HCT116 (cell line): ENCODE measurements around the gene ITPR2.

ENCODE experiments used
- CEBPB ChIP-seq: IDR thresholded peaks from 2 replicates; pipeline ENCODE4 v1.6.1; 2012; ENCODE audit warnings: low read depth
- EGR1 ChIP-seq: IDR thresholded peaks from 2 replicates; pipeline ENCODE4 v1.6.1; 2012; ENCODE audit warnings: low read depth
- EZH2 ChIP-seq: fragments of 200-600 bp; sonication (generic); IDR thresholded peaks from 2 replicates; pipeline ENCODE4 v1.6.1; 2017; ENCODE audit warnings: antibody characterized with exemption, mixed run types
- EZH2phosphoT487 ChIP-seq: fragments of 200-600 bp; IDR thresholded peaks from 2 replicates; pipeline ENCODE4 v1.6.1; 2018; ENCODE audit warnings: antibody characterized with exemption, borderline replicate concordance
- JUND ChIP-seq: IDR thresholded peaks from 2 replicates; pipeline ENCODE4 v1.6.1; 2012
- POLR2A ChIP-seq: IDR thresholded peaks from 2 replicates; pipeline ENCODE4 v1.7.0; 2011; ENCODE audit warnings: borderline replicate concordance; ENCODE audit not compliant: insufficient read depth, insufficient read length; ENCODE audit errors: extremely low read depth
- SIN3A ChIP-seq: IDR thresholded peaks from 2 replicates; pipeline ENCODE4 v1.6.1; 2012; ENCODE audit warnings: low read depth
- SRF ChIP-seq: IDR thresholded peaks from 2 replicates; pipeline ENCODE4 v1.6.1; 2012; ENCODE audit warnings: low read depth
- TCF7L2 ChIP-seq: IDR thresholded peaks from 2 replicates; pipeline ENCODE4 v1.7.0; 2011; ENCODE audit warnings: borderline replicate concordance, inconsistent platforms; ENCODE audit not compliant: insufficient read depth, insufficient read length; ENCODE audit errors: extremely low read depth
- ZNF274 ChIP-seq: fragments of 200-500 bp; sonication (Bioruptor generic); IDR thresholded peaks from 2 replicates; pipeline ENCODE4 v1.6.1; 2014; ENCODE audit warnings: mild to moderate bottlenecking, low read depth, low read length, inconsistent platforms
- TF ChIP-seq, protein P1 (sequence below), 3 experiments: fragments of 200-600 bp in 1 of 3; sonication (generic) in 1 of 3; IDR thresholded peaks in 2 of 3; conservative IDR thresholded peaks in 1 of 3; 2 replicates each; pipeline ENCODE4 v1.5.1; 2012 to 2017; ENCODE audit warnings: low read depth in 2 of 3, low read length in 2 of 3, antibody characterized with exemption in 1 of 3, borderline replicate concordance in 1 of 3, control low read depth in 1 of 3, mild to moderate bottlenecking in 1 of 3, mixed read lengths in 1 of 3, mixed run types in 1 of 3, moderate library complexity in 1 of 3; ENCODE audit not compliant: insufficient read depth in 1 of 3

DNA sequence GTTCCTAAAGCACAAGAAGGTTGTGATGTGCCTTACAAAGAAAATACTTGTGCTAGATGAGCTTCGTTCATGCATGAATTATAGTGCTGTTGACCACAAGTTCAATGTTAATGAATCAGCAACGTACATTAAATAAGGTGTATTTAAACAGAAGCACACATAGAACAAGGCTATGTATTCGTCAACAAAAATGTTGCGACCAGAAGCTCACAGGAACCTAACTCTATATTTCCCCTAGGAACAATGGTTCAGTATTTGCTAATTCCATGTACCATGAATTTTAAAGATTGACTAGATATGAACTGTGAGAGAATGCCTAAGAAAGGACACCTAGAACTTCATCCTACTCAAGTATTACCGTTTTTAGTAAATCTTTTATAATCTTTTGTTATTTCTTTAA lies 149.6 kb downstream of the ITPR2 start:
- TF ChIP-seq CEBPB (no peak), SIN3A (no peak), EZH2 (no peak), ZNF274 (no peak), SRF (no peak), POLR2A (no peak), JUND (no peak), EGR1 (no peak), EZH2phosphoT487 (no peak), TCF7L2 (no peak)
- TF ChIP-seq, protein P1, sequence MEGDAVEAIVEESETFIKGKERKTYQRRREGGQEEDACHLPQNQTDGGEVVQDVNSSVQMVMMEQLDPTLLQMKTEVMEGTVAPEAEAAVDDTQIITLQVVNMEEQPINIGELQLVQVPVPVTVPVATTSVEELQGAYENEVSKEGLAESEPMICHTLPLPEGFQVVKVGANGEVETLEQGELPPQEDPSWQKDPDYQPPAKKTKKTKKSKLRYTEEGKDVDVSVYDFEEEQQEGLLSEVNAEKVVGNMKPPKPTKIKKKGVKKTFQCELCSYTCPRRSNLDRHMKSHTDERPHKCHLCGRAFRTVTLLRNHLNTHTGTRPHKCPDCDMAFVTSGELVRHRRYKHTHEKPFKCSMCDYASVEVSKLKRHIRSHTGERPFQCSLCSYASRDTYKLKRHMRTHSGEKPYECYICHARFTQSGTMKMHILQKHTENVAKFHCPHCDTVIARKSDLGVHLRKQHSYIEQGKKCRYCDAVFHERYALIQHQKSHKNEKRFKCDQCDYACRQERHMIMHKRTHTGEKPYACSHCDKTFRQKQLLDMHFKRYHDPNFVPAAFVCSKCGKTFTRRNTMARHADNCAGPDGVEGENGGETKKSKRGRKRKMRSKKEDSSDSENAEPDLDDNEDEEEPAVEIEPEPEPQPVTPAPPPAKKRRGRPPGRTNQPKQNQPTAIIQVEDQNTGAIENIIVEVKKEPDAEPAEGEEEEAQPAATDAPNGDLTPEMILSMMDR (IDR thresholded peaks at IDR 0.05 in 2 of 3, conservative IDR thresholded peaks at IDR 0.05 in 1 of 3; ENCODE audit: borderline replicate concordance in 1 of 3, insufficient read depth in 1 of 3, low read depth in 2 of 3, low read length in 2 of 3) = no peak
